IMR-90 (cell line): ENCODE results near the gene FXYD5. TPM values are rescaled to one million over a fixed set of nuclear protein-coding genes. Genes with fewer than 3 reads are reported as not detected.

Experiments used
- ATAC-seq: fragments of 200-7000 bp; cut with Tn5 transposase; 2 replicates; pipeline ENCODE4 v1.9.1; 2020; ENCODE audit warnings: low read depth, mild to moderate bottlenecking, moderate library complexity
- BruUV-seq: library from RNA; stranded (reverse); fragments of 400-500 nt; replicated peaks from 2 replicates; lab custom pipeline; 2021; lab: Mats Ljungman, UMichigan
- CTCF ChIA-PET: fragments of 300-600 bp; formaldehyde crosslinking; extraction: SDS; loops from one replicate; lab custom pipeline; 2021; ENCODE audit warnings: antibody characterized with exemption; lab: Yijun Ruan, JAX
- POLR2A ChIA-PET: fragments of 300-600 bp; sonication (Branson Sonifier 250); formaldehyde crosslinking; loops from one replicate; lab custom pipeline; 2022; ENCODE audit warnings: antibody characterized with exemption; ENCODE audit not compliant: unreplicated experiment; lab: Charles Lee
- DNase-seq: peaks from one replicate; pipeline ENCODE4 v3.0.0; 2013
- H2AFZ ChIP-seq: replicated peaks from 2 replicates; pipeline ENCODE3; 2013; ENCODE audit warnings: low read length, mild to moderate bottlenecking; ENCODE audit not compliant: poor library complexity
- H2AK5ac ChIP-seq: 2 replicates; pipeline ENCODE4 v1.6.1; 2013; ENCODE audit warnings: low read depth, low read length, inconsistent platforms
- H2AK9ac ChIP-seq: replicated peaks from 2 replicates; pipeline ENCODE3; 2013; ENCODE audit warnings: mild to moderate bottlenecking, low read depth, low read length, moderate library complexity; ENCODE audit not compliant: poor library complexity
- H2BK120ac ChIP-seq: 2 replicates; pipeline ENCODE4 v1.6.1; 2013; ENCODE audit warnings: low read depth, low read length, inconsistent platforms
- H2BK15ac ChIP-seq: 3 replicates; pipeline ENCODE4 v1.6.1; 2013; ENCODE audit warnings: low read depth, low read length, inconsistent platforms
- H2BK20ac ChIP-seq: 2 replicates; pipeline ENCODE4 v1.6.1; 2013; ENCODE audit warnings: low read depth, mild to moderate bottlenecking, inconsistent platforms, low read length, moderate library complexity
- H2BK5ac ChIP-seq: 2 replicates; pipeline ENCODE4 v1.6.1; 2013; ENCODE audit warnings: mild to moderate bottlenecking, low read depth, low read length, inconsistent platforms; ENCODE audit not compliant: poor library complexity, severe bottlenecking
- H3K14ac ChIP-seq: replicated peaks from 2 replicates; pipeline ENCODE4 v1.6.1; 2013; ENCODE audit warnings: low read depth, low read length, inconsistent platforms
- H3K18ac ChIP-seq: 2 replicates; pipeline ENCODE4 v1.6.1; 2013; ENCODE audit warnings: low read depth, low read length, control low read depth
- H3K23ac ChIP-seq: 2 replicates; pipeline ENCODE4 v1.6.1; 2013; ENCODE audit warnings: low read depth, low read length, inconsistent platforms
- H3K27ac ChIP-seq: 2 replicates; pipeline ENCODE4 v1.5.1; 2013; ENCODE audit warnings: mild to moderate bottlenecking, control low read depth, low read length; ENCODE audit not compliant: insufficient read depth
- H3K27me3 ChIP-seq: 2 replicates; pipeline ENCODE4 v1.6.1; 2013; ENCODE audit warnings: low read length; ENCODE audit not compliant: control insufficient read depth, insufficient read depth
- H3K36me3 ChIP-seq: 2 replicates; pipeline ENCODE4 v1.6.1; 2013; ENCODE audit warnings: low read length, mixed read lengths; ENCODE audit not compliant: control insufficient read depth, insufficient read depth
- H3K4ac ChIP-seq: 2 replicates; pipeline ENCODE4 v1.6.1; 2013; ENCODE audit warnings: low read depth, low read length, inconsistent platforms
- H3K4me1 ChIP-seq: 2 replicates; pipeline ENCODE4 v1.6.1; 2013; ENCODE audit warnings: low read length, mixed read lengths; ENCODE audit not compliant: control insufficient read depth, insufficient read depth
- H3K4me2 ChIP-seq: 2 replicates; pipeline ENCODE4 v1.6.1; 2013; ENCODE audit warnings: low read depth, mild to moderate bottlenecking, control low read depth, low read length, moderate library complexity
- H3K4me3 ChIP-seq: 2 replicates; pipeline ENCODE4 v1.5.1; 2013; ENCODE audit warnings: low read depth, mild to moderate bottlenecking, control low read depth, low read length, moderate library complexity; ENCODE audit not compliant: insufficient read depth
- H3K56ac ChIP-seq: 2 replicates; pipeline ENCODE4 v1.6.1; 2013; ENCODE audit warnings: low read length, inconsistent platforms; ENCODE audit not compliant: insufficient read depth; ENCODE audit errors: extremely low read depth
- H3K79me1 ChIP-seq, 2 experiments: 2 replicates each; pipeline ENCODE4 v1.6.1; 2013; ENCODE audit warnings: low read length in 2 of 2, inconsistent platforms in 1 of 2, low read depth in 1 of 2
- H3K9ac ChIP-seq: 2 replicates; pipeline ENCODE4 v1.6.1; 2013; ENCODE audit warnings: low read depth, low read length, control low read depth
- H3K9me1 ChIP-seq: 2 replicates; pipeline ENCODE4 v1.6.1; 2013; ENCODE audit warnings: low read length, inconsistent platforms; ENCODE audit not compliant: insufficient read depth
- H3K9me3 ChIP-seq: 2 replicates; pipeline ENCODE4 v1.6.1; 2013; ENCODE audit warnings: low read length; ENCODE audit not compliant: control insufficient read depth, insufficient read depth
- H4K20me1 ChIP-seq: 2 replicates; pipeline ENCODE4 v1.6.1; 2013; ENCODE audit warnings: low read length, inconsistent platforms; ENCODE audit not compliant: insufficient read depth
- H4K5ac ChIP-seq: 2 replicates; pipeline ENCODE4 v1.6.1; 2013; ENCODE audit warnings: mild to moderate bottlenecking, low read depth, low read length, control low read depth
- H4K8ac ChIP-seq, 2 experiments: 2 replicates each; pipeline ENCODE4 v1.6.1; 2013; ENCODE audit warnings: low read depth in 2 of 2, low read length in 2 of 2, control low read depth in 1 of 2, inconsistent platforms in 1 of 2
- H4K91ac ChIP-seq: 2 replicates; pipeline ENCODE4 v1.6.1; 2013; ENCODE audit warnings: low read depth, low read length, inconsistent platforms; ENCODE audit not compliant: insufficient read depth
- BHLHE40 ChIP-seq: fragments of 150-350 bp; IDR thresholded peaks from 2 replicates; pipeline ENCODE4 v1.6.1; 2016; ENCODE audit warnings: mild to moderate bottlenecking, low read depth, low read length
- CHD1 ChIP-seq: IDR thresholded peaks from 2 replicates; pipeline ENCODE4 v1.6.1; 2012; ENCODE audit warnings: low read depth, low read length, improper control_type of control experiment
- ELK1 ChIP-seq: fragments of 150-350 bp; IDR thresholded peaks from 2 replicates; pipeline ENCODE4 v1.6.1; 2016; ENCODE audit warnings: low read depth, mild to moderate bottlenecking, low read length, moderate library complexity, borderline replicate concordance
- MXI1 ChIP-seq: IDR thresholded peaks from 2 replicates; pipeline ENCODE4 v1.6.1; 2012; ENCODE audit warnings: low read depth, mild to moderate bottlenecking, low read length, moderate library complexity, borderline replicate concordance
- NFE2L2 ChIP-seq: fragments of 150-350 bp; IDR thresholded peaks from 2 replicates; pipeline ENCODE4 v1.6.1; 2016; ENCODE audit warnings: low read depth, mild to moderate bottlenecking, low read length
- RFX5 ChIP-seq: IDR thresholded peaks from 2 replicates; pipeline ENCODE4 v1.8.0; 2012; ENCODE audit warnings: low read depth, mild to moderate bottlenecking, low read length, moderate library complexity
- WGBS, 2 experiments: methylation state at CpG; one replicate each; pipeline versions ENCODE4 v1.1.5 to v1.1.7; 2013; ENCODE audit warnings: missing lambda C conversion rate in 2 of 2; ENCODE audit not compliant: insufficient read length in 1 of 2; ENCODE audit errors: extremely low coverage in 2 of 2; 5-methylcytosine and 5-hydroxymethylcytosine counted together
- dilution Hi-C: fragments of 300-500 bp; cut with HindIII; formaldehyde crosslinking; loops from one replicate; pipeline ENCODE4 v1.14.3; 2018; ENCODE audit warnings: low sequenced_read_pairs; ENCODE audit not compliant: unreplicated experiment
- in situ Hi-C: fragments of 300-500 bp; cut with MboI; formaldehyde crosslinking; loops from 3 replicates; pipeline ENCODE4 v1.14.3; 2019; ENCODE audit warnings: low sequenced_read_pairs, inconsistent platforms, mixed read lengths
- intact Hi-C: fragments of 100-400 bp; cut with micrococcal nuclease; formaldehyde crosslinking; loops from 2 replicates; pipeline ENCODE4 v1.10.0; 2022
- polyA plus RNA-seq, 3 experiments: library from polyadenylated mRNA; depleted of rRNA; stranded (reverse); fragments of >200 nt; gene quantifications; 2 replicates each; pipeline ENCODE4 v1.2.3, GENCODE V29; 2012; ENCODE audit warnings: low replicate concordance in 1 of 3
- total RNA-seq: library from RNA; depleted of rRNA; stranded (reverse); fragments of >200 nt; gene quantifications from 2 replicates; pipeline ENCODE4 v1.2.3, GENCODE V29; 2012
- TF ChIP-seq, protein P1 (sequence below): conservative IDR thresholded peaks from 2 replicates; pipeline ENCODE4 v1.5.1; 2012; ENCODE audit warnings: mild to moderate bottlenecking, low read depth, low read length, improper control_type of control experiment
- TF ChIP-seq, protein P2 (sequence below): fragments of 150-350 bp; IDR thresholded peaks from 2 replicates; pipeline ENCODE4 v1.6.1; 2017; ENCODE audit warnings: mild to moderate bottlenecking, antibody characterized with exemption, low read length, low read depth

Gene FXYD5
- total and polyA plus RNA-seq, 2 of the 4 experiments (the other 2 are of a cell fraction), result 53.6 to 245 TPM

GRCh38 chr19:35119091-35119490 is 35.4 kb upstream of the FXYD5 start:
- in situ Hi-C loops, result no loop called here
- Histone ChIP-seq H2BK5ac (no peak overlapping the region), H3K23ac (no peak overlapping the region), H3K36me3 (no peaks in the 10 kb centered on the region), H3K18ac (no peak overlapping the region), H2BK15ac (no peak overlapping the region), H4K20me1 (no peaks in the 10 kb centered on the region), H3K27ac (no peak overlapping the region), H3K14ac (no peak overlapping the region), H3K4me3 (no peak overlapping the region), H3K4me1 (no peaks in the 10 kb centered on the region), H4K8ac (no peak overlapping the region), H2AK9ac (no peak overlapping the region), H2BK20ac (no peak overlapping the region), H4K91ac (no peak overlapping the region), H3K27me3 (peaks cover 20% of the 10 kb centered on the region), H2AK5ac (no peak overlapping the region), H3K4ac (no peak overlapping the region), H2AFZ (no peak overlapping the region), H3K4me2 (no peak overlapping the region), H3K79me1 (0 out of 4 replicates have a peak, but pooled peaks cover 0 to 5% of the 10 kb centered on the region in 2 experiments), H4K5ac (no peak overlapping the region), H3K56ac (no peak overlapping the region), H3K9me1 (0 out of 2 replicates have a peak, but pooled peaks cover 2% of the 10 kb centered on the region), H3K9ac (no peak overlapping the region), H2BK120ac (no peak overlapping the region), H3K9me3 (no peaks in the 10 kb centered on the region)
- ChIA-PET CTCF (no interaction called here), POLR2A (no interaction called here)
- no peak for DNase-seq
- dilution Hi-C loops, result no loop called here
- ATAC-seq, result no peak
- TF ChIP-seq RFX5 (no peak), MXI1 (no peak), NFE2L2 (no peak), ELK1 (no peak), CHD1 (no peak), BHLHE40 (no peak)
- TF ChIP-seq, protein P1, sequence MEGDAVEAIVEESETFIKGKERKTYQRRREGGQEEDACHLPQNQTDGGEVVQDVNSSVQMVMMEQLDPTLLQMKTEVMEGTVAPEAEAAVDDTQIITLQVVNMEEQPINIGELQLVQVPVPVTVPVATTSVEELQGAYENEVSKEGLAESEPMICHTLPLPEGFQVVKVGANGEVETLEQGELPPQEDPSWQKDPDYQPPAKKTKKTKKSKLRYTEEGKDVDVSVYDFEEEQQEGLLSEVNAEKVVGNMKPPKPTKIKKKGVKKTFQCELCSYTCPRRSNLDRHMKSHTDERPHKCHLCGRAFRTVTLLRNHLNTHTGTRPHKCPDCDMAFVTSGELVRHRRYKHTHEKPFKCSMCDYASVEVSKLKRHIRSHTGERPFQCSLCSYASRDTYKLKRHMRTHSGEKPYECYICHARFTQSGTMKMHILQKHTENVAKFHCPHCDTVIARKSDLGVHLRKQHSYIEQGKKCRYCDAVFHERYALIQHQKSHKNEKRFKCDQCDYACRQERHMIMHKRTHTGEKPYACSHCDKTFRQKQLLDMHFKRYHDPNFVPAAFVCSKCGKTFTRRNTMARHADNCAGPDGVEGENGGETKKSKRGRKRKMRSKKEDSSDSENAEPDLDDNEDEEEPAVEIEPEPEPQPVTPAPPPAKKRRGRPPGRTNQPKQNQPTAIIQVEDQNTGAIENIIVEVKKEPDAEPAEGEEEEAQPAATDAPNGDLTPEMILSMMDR, result no peak
- TF ChIP-seq, protein P2, sequence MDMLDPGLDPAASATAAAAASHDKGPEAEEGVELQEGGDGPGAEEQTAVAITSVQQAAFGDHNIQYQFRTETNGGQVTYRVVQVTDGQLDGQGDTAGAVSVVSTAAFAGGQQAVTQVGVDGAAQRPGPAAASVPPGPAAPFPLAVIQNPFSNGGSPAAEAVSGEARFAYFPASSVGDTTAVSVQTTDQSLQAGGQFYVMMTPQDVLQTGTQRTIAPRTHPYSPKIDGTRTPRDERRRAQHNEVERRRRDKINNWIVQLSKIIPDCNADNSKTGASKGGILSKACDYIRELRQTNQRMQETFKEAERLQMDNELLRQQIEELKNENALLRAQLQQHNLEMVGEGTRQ, result no peak
- intact Hi-C loops, result no loop called here
- no TSS peak for BruUV-seq
- WGBS, 2 experiments, result 72% methylated on average over 5 of the region's 14 CpGs; no CpG with 5 or more reads in 1 of the 2 experiments
